ENCODE results near the gene PRTFDC1.

DNA sequence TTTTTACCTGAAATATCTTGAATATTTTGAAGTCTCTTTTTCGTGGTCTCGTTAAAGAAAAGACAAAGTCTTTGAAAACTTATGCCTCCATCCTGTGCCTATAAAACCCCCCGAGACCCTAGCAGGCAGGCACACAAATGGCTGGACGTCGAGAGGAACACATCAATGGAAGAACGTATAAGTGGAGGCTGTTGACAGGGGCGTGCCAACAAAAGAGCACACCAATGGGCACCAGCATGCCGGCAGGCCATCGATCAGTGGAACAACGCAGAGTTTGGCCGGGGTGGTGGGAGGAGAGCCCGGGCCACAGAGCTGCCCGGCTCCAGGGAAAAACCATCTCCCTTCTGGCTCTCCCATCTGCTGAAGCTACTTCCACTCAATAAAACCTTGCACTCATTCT, 38.9 kb upstream of the PRTFDC1 start:
- no peak for TF ChIP-seq SPI1 (IDR thresholded peaks at IDR 0.05; ENCODE audit: low read depth, low read length)
- no peak for TF ChIP-seq POLR2AphosphoS5 (IDR thresholded peaks at IDR 0.05; ENCODE audit: low read depth, low read length)
- no peak for TF ChIP-seq PAX5 (IDR thresholded peaks at IDR 0.05; ENCODE audit: insufficient read depth, low read length, severe bottlenecking)
- TF ChIP-seq POLR2A (IDR thresholded peaks at IDR 0.05; ENCODE audit: low read depth, low read length) = no peak
- TF ChIP-seq TAF1 (IDR thresholded peaks at IDR 0.05; ENCODE audit: low read depth, low read length) = no peak
